ENCODE measurements around the gene LEKR1.
A peak's percentile ranks its signal among the peaks of the same experiment; 100 is the strongest.
"Not testable (repeated sequence)": the region's sequence is repeated elsewhere in the genome, so short reads cannot be mapped to it uniquely, and the experiment has no call there.

LEKR1 gene

GRCh38 chr3:156793851-156794250 is 32.3 kb upstream of the LEKR1 start:
- intact Hi-C loops (cut with micrococcal nuclease): no loop called here
- Mint-ChIP-seq H3K36me3 (ENCODE audit: low read depth) (no peaks in the 10 kb centered on the region), H3K4me1 (ENCODE audit: low read depth) (peaks cover 31% of the 10 kb centered on the region), H3K27me3 (no peaks in the 10 kb centered on the region), H3K9me3 (no peaks in the 10 kb centered on the region), H3K4me3 (no peak overlapping the region), H3K27ac (peak overlapping the region; percentile 0)

DNA sequence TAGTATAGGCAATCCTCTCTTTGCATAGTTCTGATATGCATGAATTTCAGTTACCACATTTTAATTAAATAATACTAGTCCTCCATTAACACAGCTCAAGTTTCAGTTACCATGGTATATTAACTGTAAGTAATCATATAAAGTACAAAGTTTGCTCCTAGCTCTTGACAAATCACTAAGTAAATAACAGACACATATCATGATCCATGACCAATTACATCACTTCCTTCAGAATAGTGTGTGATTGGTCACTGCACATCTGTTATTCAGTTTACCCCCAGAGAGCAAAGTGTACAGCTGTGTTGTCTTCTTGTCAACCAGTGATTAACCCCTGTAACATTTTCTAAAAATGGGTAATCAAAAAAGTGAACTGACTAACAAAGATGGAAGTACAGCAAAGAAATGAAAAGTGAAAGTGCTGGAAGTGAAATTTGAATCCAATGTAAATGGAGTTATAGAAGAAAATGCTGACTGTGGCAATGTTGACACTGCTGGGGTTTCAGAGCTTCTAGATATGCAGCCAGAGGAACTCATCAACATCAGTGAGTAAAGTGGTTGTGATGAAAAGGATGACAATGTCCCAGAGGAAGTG is 30.2 kb upstream of the LEKR1 start:
- H3K4me1 Mint-ChIP-seq (ENCODE audit: low read depth): peaks cover 31% of the 10 kb centered on the region
- intact Hi-C loops (cut with micrococcal nuclease): no loop called here
- H3K36me3 Mint-ChIP-seq (ENCODE audit: low read depth): peaks cover 19% of the 10 kb centered on the region
- H3K27me3 Mint-ChIP-seq: no peaks in the 10 kb centered on the region
- peaks cover 18% of the 10 kb centered on the region for H3K9me3 Mint-ChIP-seq
- no peak overlapping the region for H3K4me3 Mint-ChIP-seq
- H3K27ac Mint-ChIP-seq: no peak overlapping the region

DNA sequence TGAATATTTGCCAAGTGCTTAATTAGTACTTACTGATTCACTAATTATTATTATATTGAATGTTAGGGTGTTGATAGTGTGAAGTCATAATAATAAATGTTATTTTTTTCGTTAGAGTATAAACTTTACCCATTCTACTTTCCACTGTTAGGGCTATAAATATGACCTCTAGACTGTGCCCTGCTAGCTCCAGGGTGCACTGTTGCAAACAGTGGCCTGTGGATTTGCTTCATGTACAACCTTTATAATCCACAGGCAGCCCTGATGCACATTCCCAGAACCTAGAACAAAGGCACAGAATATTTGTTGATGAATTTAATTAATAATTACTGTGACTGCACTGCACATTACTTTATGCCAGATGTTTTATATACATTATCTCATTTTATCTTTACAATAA is 28.8 kb upstream of the LEKR1 start:
- Mint-ChIP-seq H3K4me1 (ENCODE audit: low read depth) (peaks cover 18% of the 10 kb centered on the region), H3K4me3 (no peak overlapping the region), H3K27me3 (no peaks in the 10 kb centered on the region), H3K9me3 (peaks cover 20% of the 10 kb centered on the region), H3K36me3 (ENCODE audit: low read depth) (peaks cover 19% of the 10 kb centered on the region), H3K27ac (no peak overlapping the region)
- intact Hi-C loops (cut with micrococcal nuclease): no loop called here

DNA sequence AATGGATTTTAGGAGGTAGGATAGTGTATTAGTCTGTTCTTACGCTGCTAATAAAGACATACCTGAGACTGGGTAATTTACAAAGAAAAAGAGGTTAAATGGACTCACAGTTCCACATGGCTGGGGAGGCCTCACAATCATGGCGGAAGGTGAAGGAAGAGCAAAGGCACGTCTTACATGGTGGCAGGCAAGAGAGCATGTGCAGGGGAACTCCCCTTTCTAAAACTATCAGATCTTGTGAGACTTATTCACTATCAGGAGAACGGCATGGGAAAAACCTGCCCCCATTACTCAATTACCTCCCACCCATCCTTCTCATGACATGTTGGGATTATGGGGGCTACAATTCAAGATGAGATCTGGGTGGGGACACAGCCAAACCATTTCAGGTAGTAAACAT is 25.9 kb upstream of the LEKR1 start:
- H3K27me3 Mint-ChIP-seq; intact Hi-C loops (cut with micrococcal nuclease); H3K4me3 Mint-ChIP-seq; H3K27ac Mint-ChIP-seq: not testable (repeated sequence)
- H3K9me3 Mint-ChIP-seq: peaks cover 20% of the 10 kb centered on the region
- peaks cover 21% of the 10 kb centered on the region for H3K4me1 Mint-ChIP-seq (ENCODE audit: low read depth)
- H3K36me3 Mint-ChIP-seq (ENCODE audit: low read depth): peaks cover 19% of the 10 kb centered on the region

DNA sequence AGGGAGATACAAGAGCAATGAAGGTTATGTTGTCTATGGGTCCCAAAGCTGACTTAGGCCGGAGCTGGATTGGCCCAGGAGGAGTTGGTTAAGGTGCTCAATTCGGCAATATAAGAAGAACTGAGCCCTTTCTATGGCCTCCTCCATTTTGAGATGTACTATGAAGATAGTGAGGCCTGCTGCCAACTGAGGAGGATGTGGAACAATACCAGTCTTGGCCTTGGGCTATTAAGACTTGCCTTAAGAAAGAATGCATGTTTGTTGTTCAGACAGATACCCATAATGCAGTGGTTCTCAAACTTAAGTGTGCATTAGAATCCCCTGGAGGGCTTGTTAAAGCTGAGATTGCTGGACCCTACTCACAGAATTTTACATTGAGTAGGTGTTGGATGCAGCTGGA is 24.4 kb upstream of the LEKR1 start:
- Mint-ChIP-seq H3K27me3 (no peaks in the 10 kb centered on the region), H3K4me3 (no peak overlapping the region), H3K36me3 (ENCODE audit: low read depth) (peaks cover 19% of the 10 kb centered on the region), H3K9me3 (peaks cover 20% of the 10 kb centered on the region), H3K27ac (no peak overlapping the region), H3K4me1 (ENCODE audit: low read depth) (peaks cover 15% of the 10 kb centered on the region)
- intact Hi-C loops (cut with micrococcal nuclease): no loop called here

DNA sequence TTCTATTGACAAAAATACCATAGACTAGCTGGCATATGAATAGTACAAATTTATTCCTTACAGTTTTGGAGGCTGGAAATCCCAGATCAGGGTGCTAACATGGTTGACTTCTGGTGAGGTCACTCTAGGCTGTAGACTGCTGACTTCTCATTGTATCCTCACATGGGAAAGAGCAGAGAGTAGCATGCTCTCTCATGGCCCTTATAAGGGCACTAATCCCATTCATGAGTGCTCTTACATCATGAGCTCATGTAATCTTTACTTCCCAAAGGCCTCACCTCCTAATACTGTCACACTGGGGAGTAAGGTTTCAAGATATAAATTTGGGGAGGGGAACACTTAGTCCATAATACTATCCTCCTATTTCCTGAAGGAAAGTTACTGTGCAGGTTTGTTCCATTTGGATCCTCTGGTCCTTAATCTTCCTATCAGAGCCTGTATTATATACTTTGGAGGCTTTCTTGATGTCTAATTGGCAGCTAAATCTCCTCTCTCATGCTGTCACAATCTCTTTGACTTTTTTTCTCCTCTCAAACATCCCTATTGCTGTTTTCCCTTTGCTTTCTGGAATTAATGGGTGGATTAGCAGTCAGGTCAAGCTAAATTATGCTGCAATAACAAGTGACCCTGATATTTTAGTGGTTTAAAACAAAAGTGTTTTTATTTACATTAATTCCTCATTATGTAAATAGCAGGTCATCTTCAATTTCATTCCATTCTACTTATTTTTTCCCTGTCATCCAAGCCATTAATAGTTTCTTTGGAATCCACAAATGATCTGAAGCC is 23.1 kb upstream of the LEKR1 start:
- Mint-ChIP-seq H3K4me3 (no peak overlapping the region), H3K27me3 (no peaks in the 10 kb centered on the region), H3K4me1 (ENCODE audit: low read depth) (peaks cover 15% of the 10 kb centered on the region), H3K9me3 (peaks cover 20% of the 10 kb centered on the region), H3K27ac (no peak overlapping the region), H3K36me3 (ENCODE audit: low read depth) (peaks cover 19% of the 10 kb centered on the region)
- intact Hi-C loops (cut with micrococcal nuclease): no loop called here

DNA sequence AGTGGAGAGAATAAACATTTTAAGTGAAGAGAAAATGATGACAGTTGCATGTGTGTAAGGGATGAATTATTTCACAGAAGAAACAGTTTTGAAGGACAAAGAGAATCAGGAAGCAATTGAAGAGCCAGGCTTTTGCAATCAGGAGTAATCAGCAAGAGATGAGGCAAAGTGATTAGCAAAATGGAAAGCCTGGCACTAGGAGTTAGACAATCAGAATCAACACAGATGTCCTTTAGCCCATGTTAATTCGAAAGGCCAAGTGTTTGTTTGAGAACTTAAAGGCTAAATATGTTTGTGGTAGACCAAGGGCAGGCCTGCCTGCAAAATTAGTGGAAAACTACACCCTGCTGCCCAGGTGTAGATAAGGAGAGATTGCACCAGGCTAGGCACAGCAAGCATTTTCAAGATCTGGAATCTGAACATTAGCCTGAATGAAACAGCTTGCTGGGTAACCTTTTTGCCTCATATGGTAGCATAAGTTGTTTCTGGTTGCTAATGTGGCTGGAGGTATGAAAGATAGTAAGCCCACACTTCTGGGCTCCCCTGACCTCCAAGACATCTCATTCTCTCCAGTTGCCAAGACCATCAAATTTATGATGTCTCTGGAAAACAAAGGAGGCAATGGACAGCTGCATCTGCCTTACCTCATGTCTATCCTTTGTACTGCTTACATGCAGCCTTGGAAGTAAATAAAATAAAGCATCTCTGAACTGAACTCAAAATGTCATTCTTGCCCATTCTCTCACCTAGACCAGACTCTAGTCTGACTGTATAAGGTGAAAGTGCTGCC is 22.0 kb upstream of the LEKR1 start:
- H3K36me3 Mint-ChIP-seq (ENCODE audit: low read depth): peaks cover 17% of the 10 kb centered on the region
- no peak overlapping the region for H3K27ac Mint-ChIP-seq
- H3K4me1 Mint-ChIP-seq (ENCODE audit: low read depth): peaks cover 15% of the 10 kb centered on the region
- intact Hi-C loops (cut with micrococcal nuclease): no loop called here
- H3K4me3 Mint-ChIP-seq: no peak overlapping the region
- no peaks in the 10 kb centered on the region for H3K27me3 Mint-ChIP-seq
- H3K9me3 Mint-ChIP-seq: peaks cover 20% of the 10 kb centered on the region

DNA sequence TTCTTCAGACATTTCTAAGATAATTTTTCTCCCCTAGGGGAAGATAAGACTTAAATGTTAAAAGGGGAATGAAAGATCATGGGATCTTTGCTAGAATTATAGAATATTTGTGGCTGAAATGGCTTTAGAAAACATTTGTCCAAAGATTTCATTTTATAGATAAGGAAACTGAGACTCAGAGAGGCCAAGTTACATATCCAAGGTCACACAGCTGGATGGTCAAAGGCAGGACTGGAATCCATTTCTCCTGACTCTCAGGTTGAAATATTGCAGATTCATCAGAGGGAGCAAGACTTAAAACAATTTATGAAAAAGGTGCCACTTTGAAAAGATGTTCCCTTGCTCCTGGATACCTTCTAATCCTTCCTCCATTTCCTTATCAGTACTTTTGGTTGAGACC is 19.5 kb upstream of the LEKR1 start:
- Mint-ChIP-seq H3K4me3 (no peak overlapping the region), H3K27me3 (no peaks in the 10 kb centered on the region), H3K9me3 (no peaks in the 10 kb centered on the region), H3K27ac (no peak overlapping the region), H3K36me3 (ENCODE audit: low read depth) (peaks cover 6% of the 10 kb centered on the region), H3K4me1 (ENCODE audit: low read depth) (peaks cover 20% of the 10 kb centered on the region)
- intact Hi-C loops (cut with micrococcal nuclease): no loop called here

DNA sequence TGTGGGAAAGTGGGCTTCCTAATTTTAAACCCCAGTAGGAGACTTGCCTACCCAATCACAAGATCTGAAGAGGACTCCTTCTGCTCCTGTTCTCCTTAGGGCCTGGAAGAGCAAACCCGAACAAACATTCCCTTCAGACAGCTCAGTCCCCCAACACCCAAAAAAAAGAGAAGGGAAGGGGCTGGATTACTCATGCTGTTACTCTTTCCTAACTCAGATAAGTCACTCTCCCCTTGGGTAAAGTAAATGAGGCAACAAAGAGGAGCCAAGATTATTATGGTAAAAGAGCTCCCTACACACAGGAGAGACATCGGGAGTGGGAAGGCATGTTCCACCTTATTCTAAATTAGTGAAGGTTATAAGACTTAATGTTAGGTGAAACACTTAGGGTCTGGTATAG is 18.1 kb upstream of the LEKR1 start:
- no peaks in the 10 kb centered on the region for H3K9me3 Mint-ChIP-seq
- H3K36me3 Mint-ChIP-seq (ENCODE audit: low read depth): peaks cover 6% of the 10 kb centered on the region
- intact Hi-C loops (cut with micrococcal nuclease): no loop called here
- H3K27ac Mint-ChIP-seq: no peak overlapping the region
- H3K4me1 Mint-ChIP-seq (ENCODE audit: low read depth): peaks cover 27% of the 10 kb centered on the region
- no peak overlapping the region for H3K4me3 Mint-ChIP-seq
- H3K27me3 Mint-ChIP-seq: no peaks in the 10 kb centered on the region

DNA sequence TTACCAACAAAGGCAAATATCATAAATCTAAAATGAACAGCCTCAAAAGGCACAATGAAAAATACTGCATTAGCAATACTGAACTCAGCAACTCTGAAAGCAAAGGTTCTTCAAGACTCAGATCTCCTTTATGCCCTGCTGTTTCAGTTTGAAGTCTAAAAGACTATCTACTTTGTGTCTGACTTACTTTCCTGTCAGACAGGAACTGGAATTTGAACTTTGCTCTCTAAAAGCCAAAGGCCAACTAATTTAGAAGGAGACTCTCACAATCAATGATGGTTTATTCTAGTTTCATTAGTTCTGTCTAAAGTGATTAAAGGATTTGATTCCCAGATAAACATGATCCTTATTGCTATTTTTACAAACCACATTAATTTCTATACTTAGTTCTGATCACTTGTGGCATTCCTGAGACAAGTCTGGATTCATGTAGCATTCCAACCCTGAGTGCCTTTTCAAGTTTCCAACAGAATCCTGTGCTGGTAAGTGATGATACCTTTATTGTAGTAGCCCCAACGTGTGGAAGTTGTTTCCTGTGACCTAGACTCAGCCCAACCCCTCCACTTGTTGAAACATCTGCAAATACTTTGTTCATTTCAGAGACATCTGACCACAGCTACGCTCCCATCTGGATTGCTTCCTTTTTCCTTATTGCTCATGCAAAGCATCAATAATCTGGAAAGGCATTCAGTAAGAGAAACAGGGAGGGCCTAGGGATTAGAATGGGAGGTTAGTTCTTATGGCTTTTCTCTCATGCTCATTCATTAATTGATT is 14.9 kb upstream of the LEKR1 start:
- no peak overlapping the region for H3K4me3 Mint-ChIP-seq
- peaks cover 6% of the 10 kb centered on the region for H3K36me3 Mint-ChIP-seq (ENCODE audit: low read depth)
- peaks cover 26% of the 10 kb centered on the region for H3K4me1 Mint-ChIP-seq (ENCODE audit: low read depth)
- intact Hi-C loops (cut with micrococcal nuclease): loop anchor here (10.0 kb wide), 1 partner anchor 256 kb away; the partner anchor contains the start of gene SSR3
- H3K9me3 Mint-ChIP-seq: no peaks in the 10 kb centered on the region
- no peak overlapping the region for H3K27ac Mint-ChIP-seq
- H3K27me3 Mint-ChIP-seq: peaks cover 2% of the 10 kb centered on the region

DNA sequence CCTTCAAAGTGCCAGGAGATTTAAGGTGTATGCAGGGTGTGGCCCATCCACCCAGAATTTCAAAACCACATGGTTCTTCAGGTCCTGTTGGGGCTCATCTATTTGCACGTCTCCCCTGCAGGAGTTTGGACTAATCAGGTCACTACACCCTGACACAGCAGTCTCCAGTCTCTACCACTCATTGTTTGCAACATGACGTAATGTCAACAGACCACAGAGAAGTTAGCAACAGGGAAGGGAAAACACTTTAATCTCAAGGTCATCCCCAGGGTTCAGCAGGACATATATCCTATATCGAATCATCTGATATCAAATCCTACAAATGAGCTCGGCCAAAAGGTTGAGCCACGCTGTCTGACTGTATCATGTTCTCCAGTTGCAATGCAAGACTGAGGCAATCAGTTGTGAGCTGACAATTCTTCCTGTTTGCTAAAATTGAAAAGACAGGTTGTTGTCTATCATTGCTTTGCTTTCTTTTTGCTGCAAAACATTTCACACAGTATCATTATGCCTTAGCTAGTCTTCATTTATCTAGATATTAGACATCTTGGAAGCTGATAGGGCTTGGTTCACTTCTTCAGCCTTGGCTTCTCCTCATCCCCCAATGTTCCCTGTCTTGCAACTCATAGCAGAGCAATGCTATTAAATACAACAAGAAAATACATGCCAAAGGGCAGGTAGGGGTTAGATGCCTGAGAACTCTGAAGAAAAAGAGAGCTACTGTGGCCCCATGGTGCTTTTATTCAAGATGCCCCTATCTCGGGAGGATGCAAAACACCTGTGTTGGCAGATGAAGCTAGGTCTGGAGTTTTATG is 13.4 kb upstream of the LEKR1 start:
- no peaks in the 10 kb centered on the region for H3K9me3 Mint-ChIP-seq
- intact Hi-C loops (cut with micrococcal nuclease): loop anchor here (10.0 kb wide), 1 partner anchor 258 kb away; the partner anchor contains the start of gene SSR3
- peaks cover 2% of the 10 kb centered on the region for H3K27me3 Mint-ChIP-seq
- H3K27ac Mint-ChIP-seq: no peak overlapping the region
- H3K4me3 Mint-ChIP-seq: no peak overlapping the region
- peaks cover 35% of the 10 kb centered on the region for H3K4me1 Mint-ChIP-seq (ENCODE audit: low read depth)
- peaks cover 6% of the 10 kb centered on the region for H3K36me3 Mint-ChIP-seq (ENCODE audit: low read depth)

GRCh38 chr3:156814295-156814694 is 11.9 kb upstream of the LEKR1 start:
- Mint-ChIP-seq H3K27me3 (peaks cover 2% of the 10 kb centered on the region), H3K9me3 (no peaks in the 10 kb centered on the region), H3K27ac (no peak overlapping the region), H3K36me3 (ENCODE audit: low read depth) (peaks cover 6% of the 10 kb centered on the region), H3K4me1 (ENCODE audit: low read depth) (peaks cover 45% of the 10 kb centered on the region), H3K4me3 (no peak overlapping the region)
- intact Hi-C loops (cut with micrococcal nuclease): loop anchor here (10.0 kb wide), 1 partner anchor 259 kb away; the partner anchor contains the start of gene SSR3

Data from dendritic cell treated with granulocyte-macrophage colony-stimulating factor and Interleukin-4, amounts not matched to agents 40 ng/mL and 50 ng/mL, for 4 days (primary cell).